Measurements from ENCODE around the gene TMEM126A.
"Not testable (repeated sequence)": the region's sequence is repeated elsewhere in the genome, so short reads cannot be mapped to it uniquely, and the experiment has no call there.

TMEM126A gene

GRCh38 chr11:85658180-85658579 is 10.4 kb downstream of the TMEM126A start:
- DNase-seq (ENCODE audit: low read depth), result no peak

- DNase-seq (ENCODE audit: low read depth), result peak; percentile 34
Measured at GRCh38 chr11:85661972-85662664, 14.4 kb downstream of the TMEM126A start.

GRCh38 chr11:85663080-85663752 is 15.4 kb downstream of the TMEM126A start:
- peak; percentile 17 for DNase-seq (ENCODE audit: low read depth)

GRCh38 chr11:85663753-85664614 is 16.2 kb downstream of the TMEM126A start:
- peak; percentile 75 for DNase-seq (ENCODE audit: low read depth)

GRCh38 chr11:85664615-85665481 is 17.1 kb downstream of the TMEM126A start, which contains the start of gene CREBZF:
CREBZF (minus strand) TSS chr11:85665129; CDS start chr11:85664875, 254 bp downstream.
- peak; percentile 93 for DNase-seq (ENCODE audit: low read depth)

- no peak for DNase-seq (ENCODE audit: low read depth)
Measured at GRCh38 chr11:85665733-85666132, 18.0 kb downstream of the TMEM126A start.

GRCh38 chr11:85666687-85667086 is 18.9 kb downstream of the TMEM126A start:
- DNase-seq (ENCODE audit: low read depth), result no peak

- no peak for DNase-seq (ENCODE audit: low read depth)
Measured at GRCh38 chr11:85668157-85668556, 20.4 kb downstream of the TMEM126A start.

- not testable (repeated sequence) for DNase-seq (ENCODE audit: low read depth)
Measured at GRCh38 chr11:85670949-85671663, 23.3 kb downstream of the TMEM126A start.

- DNase-seq (ENCODE audit: low read depth), result no peak
Measured at GRCh38 chr11:85672105-85672902, 24.5 kb downstream of the TMEM126A start.

GRCh38 chr11:85673393-85673792 is 25.6 kb downstream of the TMEM126A start:
- no peak for DNase-seq (ENCODE audit: low read depth)

GRCh38 chr11:85679576-85679975 is 31.8 kb downstream of the TMEM126A start:
- no peak for DNase-seq (ENCODE audit: low read depth)

- no peak for DNase-seq (ENCODE audit: low read depth)
Measured at GRCh38 chr11:85680897-85681296, 33.1 kb downstream of the TMEM126A start.

- DNase-seq (ENCODE audit: low read depth), result peak; percentile 58
Measured at GRCh38 chr11:85682330-85683305, 34.9 kb downstream of the TMEM126A start.

- DNase-seq (ENCODE audit: low read depth), result no peak
Measured at GRCh38 chr11:85685125-85685819, 37.5 kb downstream of the TMEM126A start.

GRCh38 chr11:85685820-85686459 is 38.2 kb downstream of the TMEM126A start, which contains the start of gene CCDC89:
CCDC89 (minus strand) TSS chr11:85686195; CDS start chr11:85686130, 65 bp downstream.
- DNase-seq (ENCODE audit: low read depth), result peak; percentile 62

- peak; percentile 74 for DNase-seq (ENCODE audit: low read depth)
Measured at GRCh38 chr11:85694385-85694980, 46.7 kb downstream of the TMEM126A start.
